ENCODE measurements around the gene PTGFRN. TPM values are rescaled to one million over a fixed set of nuclear protein-coding genes. Genes with fewer than 3 reads are reported as not detected.

The PTGFRN gene
- total and polyA plus RNA-seq, 2 of the 8 experiments (the other 6 are each of a cell fraction or from before 2014, with no cell fraction given) = 13.0 to 32.6 TPM

DNA sequence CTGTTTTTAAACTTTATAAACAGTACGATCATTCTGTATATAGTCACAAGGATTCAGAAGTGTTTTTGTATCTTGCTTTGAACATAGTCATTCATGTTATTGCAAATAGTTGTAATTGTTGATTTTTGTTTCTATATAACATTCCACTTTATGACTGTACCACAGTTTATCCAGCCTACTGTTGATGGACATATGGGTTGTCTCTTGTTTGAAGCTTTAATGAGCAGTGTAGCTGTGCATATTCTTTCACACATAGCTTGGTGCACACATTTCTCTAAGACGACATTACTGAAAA, 98.0 kb downstream of the PTGFRN start:
- Histone ChIP-seq H2BK5ac (ENCODE audit: low read depth, low read length) (no peak overlapping the region), H4K91ac (replicated peaks; ENCODE audit: insufficient read length, low read length) (no peak overlapping the region), H2BK20ac (ENCODE audit: low read length) (no peak overlapping the region), H3K79me2 (ENCODE audit: control insufficient read depth in 1 of 2, insufficient read depth in 2 of 2, low read length in 2 of 2) (no peaks in the 10 kb centered on the region), H3K4ac (replicated peaks; ENCODE audit: insufficient read length, low read depth, low read length) (no peak overlapping the region), H2AK5ac (ENCODE audit: low read depth, low read length) (no peak overlapping the region), H3K4me1 (replicated peaks in 1 of 4; ENCODE audit: control insufficient read depth in 3 of 4, insufficient read depth in 4 of 4, low read length in 3 of 4) (peaks cover 0 to 14% (median 4%) of the 10 kb centered on the region in 4 experiments; a peak in 6 of 7 replicates), H3K4me2 (ENCODE audit: insufficient read depth in 1 of 2, low read depth in 2 of 2, low read length in 2 of 2) (no peak overlapping the region), H3K14ac (ENCODE audit: insufficient read length) (no peak overlapping the region), H4K20me1 (replicated peaks in 1 of 2; ENCODE audit: control insufficient read depth in 1 of 2, insufficient read depth in 2 of 2, low read length in 2 of 2) (no peaks in the 10 kb centered on the region), H3K79me1 (ENCODE audit: low read depth, low read length) (no peaks in the 10 kb centered on the region), H3K9ac (replicated peaks in 1 of 4; ENCODE audit: extremely low read depth in 1 of 4, low read depth in 3 of 4, low read length in 3 of 4) (no peak overlapping the region), H4K5ac (ENCODE audit: insufficient read length, low read depth, low read length) (no peak overlapping the region), H3K18ac (ENCODE audit: extremely low read depth, low read length) (no peak overlapping the region), H3K9me3 (ENCODE audit: insufficient read depth in 2 of 2, low read depth in 1 of 2, low read length in 1 of 2) (no peaks in the 10 kb centered on the region), H3K4me3 (ENCODE audit: extremely low read depth in 1 of 4, insufficient read depth in 2 of 4, low read depth in 3 of 4, low read length in 4 of 4) (no peak overlapping the region), H4K8ac (ENCODE audit: extremely low read depth, insufficient read depth, low read length) (no peak overlapping the region), H3K56ac (replicated peaks; ENCODE audit: insufficient read length, low read depth, low read length) (no peak overlapping the region), H3K23me2 (ENCODE audit: low read depth, low read length) (no peaks in the 10 kb centered on the region; the same call in 1 of the 2 replicates), H2AFZ (ENCODE audit: low read length) (no peak overlapping the region), H3K23ac (ENCODE audit: insufficient read length) (no peak overlapping the region), H2BK12ac (ENCODE audit: low read depth, low read length) (no peak overlapping the region), H3K36me3 (ENCODE audit: control insufficient read depth in 2 of 4, insufficient read depth in 4 of 4, low read length in 3 of 4) (no peaks in the 10 kb centered on the region), H2BK15ac (ENCODE audit: low read length) (no peak overlapping the region), H2BK120ac (replicated peaks; ENCODE audit: low read depth, low read length) (no peak overlapping the region), H3K27me3 (replicated peaks in 1 of 4; ENCODE audit: control insufficient read depth in 3 of 4, extremely low read depth in 1 of 4, insufficient read depth in 3 of 4, low read length in 3 of 4) (no peaks in the 10 kb centered on the region), H3K27ac (ENCODE audit: low read depth, low read length) (no peak overlapping the region)
- TF ChIP-seq, protein P1, sequence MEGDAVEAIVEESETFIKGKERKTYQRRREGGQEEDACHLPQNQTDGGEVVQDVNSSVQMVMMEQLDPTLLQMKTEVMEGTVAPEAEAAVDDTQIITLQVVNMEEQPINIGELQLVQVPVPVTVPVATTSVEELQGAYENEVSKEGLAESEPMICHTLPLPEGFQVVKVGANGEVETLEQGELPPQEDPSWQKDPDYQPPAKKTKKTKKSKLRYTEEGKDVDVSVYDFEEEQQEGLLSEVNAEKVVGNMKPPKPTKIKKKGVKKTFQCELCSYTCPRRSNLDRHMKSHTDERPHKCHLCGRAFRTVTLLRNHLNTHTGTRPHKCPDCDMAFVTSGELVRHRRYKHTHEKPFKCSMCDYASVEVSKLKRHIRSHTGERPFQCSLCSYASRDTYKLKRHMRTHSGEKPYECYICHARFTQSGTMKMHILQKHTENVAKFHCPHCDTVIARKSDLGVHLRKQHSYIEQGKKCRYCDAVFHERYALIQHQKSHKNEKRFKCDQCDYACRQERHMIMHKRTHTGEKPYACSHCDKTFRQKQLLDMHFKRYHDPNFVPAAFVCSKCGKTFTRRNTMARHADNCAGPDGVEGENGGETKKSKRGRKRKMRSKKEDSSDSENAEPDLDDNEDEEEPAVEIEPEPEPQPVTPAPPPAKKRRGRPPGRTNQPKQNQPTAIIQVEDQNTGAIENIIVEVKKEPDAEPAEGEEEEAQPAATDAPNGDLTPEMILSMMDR (IDR thresholded peaks at IDR 0.05; ENCODE audit: control extremely low read depth in 1 of 3, insufficient read depth in 1 of 3, low read depth in 1 of 3, low read length in 3 of 3) = no peak
- TF ChIP-seq KDM4A (IDR thresholded peaks at IDR 0.05; ENCODE audit: low read depth, low read length, severe bottlenecking) = no peak
- TF ChIP-seq CHD2 (IDR thresholded peaks at IDR 0.05; ENCODE audit: low read length) = no peak
- TF ChIP-seq EZH2 (IDR thresholded peaks at IDR 0.05; ENCODE audit: low read depth, low read length, severe bottlenecking) = no peak
- DNase-seq (ENCODE audit: low read depth in 1 of 2, low spot score in 2 of 2) = no peak
- ChIA-PET CTCF (ENCODE audit: partially characterized antibody) (interaction anchor here (0.9 to 1.1 kb wide), 3 partner anchors 36 to 244 kb away, joined by 3 read pairs; no protein-coding TSS in a partner anchor), POLR2A (ENCODE audit: partially characterized antibody) (no interaction called here)
- 93% methylated on average over 2 of the region's 2 CpGs; no CpG with 5 or more reads in 1 of the 2 experiments for WGBS, 2 experiments (ENCODE audit: extremely low coverage in 1 of 2, insufficient coverage in 1 of 2, insufficient read length in 1 of 2, insufficient replicate concordance in 2 of 2, low coverage in 1 of 2, low lambda C conversion rate in 2 of 2, missing lambda C conversion rate in 1 of 2)
- FAIRE-seq = no peak

All from H1 (cell line).